ENCODE results near the gene PAX3. TPM values are rescaled to one million over a fixed set of nuclear protein-coding genes. Genes with fewer than 3 reads are reported as not detected.

PAX3 gene
- total RNA-seq, 6 donors from 2014 or later: 1.0 TPM; not detected in 5

DNA sequence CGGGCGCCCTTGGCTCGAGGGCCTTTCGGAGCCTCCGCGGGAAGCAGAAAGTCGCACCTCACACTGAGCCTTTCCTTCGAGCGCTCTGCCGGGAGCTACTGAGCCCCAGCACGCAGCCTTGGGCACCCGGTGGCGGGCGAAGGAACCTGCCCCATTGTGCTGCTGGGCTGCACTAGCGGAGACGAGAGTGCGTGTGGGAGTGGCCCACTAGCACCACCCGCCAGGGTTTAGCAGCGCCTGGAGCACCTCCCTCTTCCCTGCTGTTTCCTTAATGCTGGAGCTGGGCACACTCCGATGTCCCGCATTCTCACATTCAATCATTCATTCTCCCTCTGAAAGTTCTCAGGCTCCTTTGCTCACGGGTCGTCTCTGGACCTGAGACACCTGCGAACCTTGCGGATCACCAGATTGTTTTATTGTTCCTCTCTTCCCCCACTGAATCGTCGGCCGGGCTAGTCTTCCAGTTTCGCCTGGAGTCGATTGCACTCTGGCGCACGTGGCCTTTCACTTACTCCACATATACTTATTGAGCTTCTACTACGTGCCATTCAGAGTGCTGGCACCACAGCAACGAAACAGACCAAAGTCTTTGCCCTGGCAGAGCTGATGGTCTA is 8.5 kb upstream of the PAX3 start:
- DNase-seq: peak in 1 of 2 donors; percentile 68
- peaks cover 0 to 90% (median 48%) of the 10 kb centered on the region in 4 donors for H3K27me3 ChIP-seq
- ATAC-seq (ENCODE audit: low FRiP score in 2 of 2): peak in 1 of 2 donors; percentile 9
- TF ChIP-seq EP300 (IDR thresholded peaks at IDR 0.05) (no peak), POLR2A (IDR thresholded peaks at IDR 0.05) (no peak), POLR2AphosphoS5 (IDR thresholded peaks at IDR 0.05) (no peak)
- TF ChIP-seq, protein P1, sequence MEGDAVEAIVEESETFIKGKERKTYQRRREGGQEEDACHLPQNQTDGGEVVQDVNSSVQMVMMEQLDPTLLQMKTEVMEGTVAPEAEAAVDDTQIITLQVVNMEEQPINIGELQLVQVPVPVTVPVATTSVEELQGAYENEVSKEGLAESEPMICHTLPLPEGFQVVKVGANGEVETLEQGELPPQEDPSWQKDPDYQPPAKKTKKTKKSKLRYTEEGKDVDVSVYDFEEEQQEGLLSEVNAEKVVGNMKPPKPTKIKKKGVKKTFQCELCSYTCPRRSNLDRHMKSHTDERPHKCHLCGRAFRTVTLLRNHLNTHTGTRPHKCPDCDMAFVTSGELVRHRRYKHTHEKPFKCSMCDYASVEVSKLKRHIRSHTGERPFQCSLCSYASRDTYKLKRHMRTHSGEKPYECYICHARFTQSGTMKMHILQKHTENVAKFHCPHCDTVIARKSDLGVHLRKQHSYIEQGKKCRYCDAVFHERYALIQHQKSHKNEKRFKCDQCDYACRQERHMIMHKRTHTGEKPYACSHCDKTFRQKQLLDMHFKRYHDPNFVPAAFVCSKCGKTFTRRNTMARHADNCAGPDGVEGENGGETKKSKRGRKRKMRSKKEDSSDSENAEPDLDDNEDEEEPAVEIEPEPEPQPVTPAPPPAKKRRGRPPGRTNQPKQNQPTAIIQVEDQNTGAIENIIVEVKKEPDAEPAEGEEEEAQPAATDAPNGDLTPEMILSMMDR (IDR thresholded peaks at IDR 0.05): no peak
- H3K4me1 ChIP-seq: peaks cover 32 to 42% (median 34%) of the 10 kb centered on the region in 4 donors
- H3K4me3 ChIP-seq: no peak overlapping the region
- H3K36me3 ChIP-seq: no peaks in the 10 kb centered on the region
- no peaks in the 10 kb centered on the region for H3K9me3 ChIP-seq
- 6 to 7% methylated on average over 17 to 32 of the region's 34 CpGs for WGBS, 2 donors
- no peak overlapping the region for H3K27ac ChIP-seq

DNA sequence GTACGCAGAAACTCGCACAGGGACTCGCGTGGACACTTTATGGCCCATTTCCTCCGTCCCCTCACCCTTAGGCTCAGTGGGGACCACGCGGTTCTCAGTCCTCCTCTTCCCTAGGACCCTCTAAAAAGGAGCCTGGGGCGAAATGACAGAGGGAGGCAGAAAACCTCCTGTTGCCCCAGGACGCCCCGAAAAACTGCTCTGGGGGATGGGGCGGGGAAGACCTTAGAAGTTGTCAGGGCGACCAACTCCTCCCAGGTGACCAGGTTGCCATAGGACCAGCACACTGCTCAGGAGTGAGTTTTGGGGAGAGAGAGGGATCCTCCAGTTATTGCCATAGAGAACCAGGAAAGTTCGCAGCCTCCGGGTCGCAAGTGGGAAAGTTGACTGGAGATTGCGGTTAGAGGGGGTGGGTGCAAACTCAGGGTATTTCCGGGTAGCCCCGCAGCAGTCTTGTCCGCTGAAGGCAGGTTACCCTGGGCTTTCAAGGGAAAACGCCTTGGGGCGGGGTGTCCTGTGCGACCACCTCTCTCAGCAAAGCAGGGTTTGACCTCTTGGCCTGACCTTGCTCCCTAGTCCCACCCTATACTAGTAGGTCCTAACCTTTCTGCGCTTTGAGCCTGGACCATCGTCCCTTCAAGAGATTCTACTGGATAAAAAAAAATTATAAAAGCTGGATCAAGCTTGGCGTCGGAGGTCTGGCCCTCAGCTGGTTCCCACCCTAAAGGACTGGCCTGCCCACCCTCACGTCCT is 7.8 kb upstream of the PAX3 start:
- peaks cover 0 to 90% (median 47%) of the 10 kb centered on the region in 4 donors for H3K27me3 ChIP-seq
- no peaks in the 10 kb centered on the region for H3K36me3 ChIP-seq
- ATAC-seq (ENCODE audit: low FRiP score in 2 of 2): no peak
- TF ChIP-seq, protein P1 (IDR thresholded peaks at IDR 0.05): no peak
- TF ChIP-seq POLR2AphosphoS5 (IDR thresholded peaks at IDR 0.05): no peak
- no peak for TF ChIP-seq POLR2A (IDR thresholded peaks at IDR 0.05)
- TF ChIP-seq EP300 (IDR thresholded peaks at IDR 0.05): no peak
- no peaks in the 10 kb centered on the region for H3K9me3 ChIP-seq
- no peak for DNase-seq
- 2 to 6% methylated on average over 15 to 23 of the region's 27 CpGs for WGBS, 2 donors
- H3K27ac ChIP-seq: no peak overlapping the region
- peak overlapping the region in 3 of 4 donors; percentile 38 to 58 (median 52) for H3K4me3 ChIP-seq
- H3K4me1 ChIP-seq: peaks cover 32 to 45% (median 34%) of the 10 kb centered on the region in 4 donors

DNA sequence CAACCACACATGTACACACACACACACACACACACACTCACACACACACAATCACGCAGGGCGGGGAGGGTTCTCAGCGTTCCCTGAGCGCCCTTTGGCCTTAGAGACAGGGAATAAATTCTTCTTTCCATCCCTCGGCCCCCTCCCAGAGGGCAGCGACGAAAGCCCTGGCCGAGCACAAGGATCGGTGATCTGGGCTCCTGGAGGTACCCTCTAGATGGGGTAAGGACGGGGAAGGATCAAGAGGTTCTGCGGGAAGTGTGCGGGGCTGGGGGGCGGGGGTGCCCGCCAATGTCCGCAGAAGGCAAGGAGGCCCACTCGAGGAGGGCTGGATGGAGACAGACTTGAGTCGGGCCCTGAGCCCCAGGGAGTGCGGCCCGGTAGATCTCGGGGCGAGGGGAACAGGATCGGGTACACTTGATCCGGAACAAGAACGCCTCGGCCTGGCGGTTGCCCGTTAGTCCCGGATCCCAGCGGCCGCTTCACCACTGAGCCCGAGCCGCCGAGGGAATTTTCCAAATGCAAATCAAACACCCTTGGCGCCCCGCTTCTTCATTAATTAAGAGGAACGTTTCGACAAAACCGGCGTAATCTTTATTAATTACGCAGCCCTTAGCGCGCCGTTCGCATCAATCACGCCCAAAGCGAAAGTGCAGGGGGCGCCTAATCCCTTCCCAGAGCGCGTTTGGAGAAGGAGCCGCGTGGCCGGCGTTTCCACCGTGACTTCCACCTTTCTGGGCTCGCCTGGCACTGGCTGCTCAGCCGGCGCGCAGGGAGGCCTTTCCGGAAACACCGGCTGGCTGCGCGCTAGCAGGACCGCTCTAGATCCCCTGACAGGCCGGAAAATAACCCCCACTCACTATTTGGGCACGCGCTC is 7.0 kb upstream of the PAX3 start:
- WGBS, 2 donors: 2 to 6% methylated on average over 18 to 59 of the region's 66 CpGs
- Histone ChIP-seq H3K27me3 (peaks cover 0 to 90% (median 49%) of the 10 kb centered on the region in 4 donors), H3K27ac (no peak overlapping the region), H3K9me3 (no peaks in the 10 kb centered on the region), H3K36me3 (no peaks in the 10 kb centered on the region), H3K4me3 (peak overlapping the region; percentile 18 to 58 (median 45)), H3K4me1 (peaks cover 32 to 53% (median 34%) of the 10 kb centered on the region in 4 donors)
- ATAC-seq (ENCODE audit: low FRiP score in 2 of 2): peak in 1 of 2 donors; percentile 44
- TF ChIP-seq POLR2A (IDR thresholded peaks at IDR 0.05) (no peak), POLR2AphosphoS5 (IDR thresholded peaks at IDR 0.05) (no peak), EP300 (IDR thresholded peaks at IDR 0.05) (no peak)
- TF ChIP-seq, protein P1 (IDR thresholded peaks at IDR 0.05): no peak
- peak in 1 of 2 donors; percentile 76 for DNase-seq

GRCh38 chr2:222304737-222305515 is 6.1 kb upstream of the PAX3 start:
- H3K4me3 ChIP-seq: peak overlapping the region in 3 of 4 donors; percentile 38 to 58 (median 52)
- no peak overlapping the region for H3K27ac ChIP-seq
- TF ChIP-seq EP300 (IDR thresholded peaks at IDR 0.05): no peak
- TF ChIP-seq, protein P1 (IDR thresholded peaks at IDR 0.05): no peak
- TF ChIP-seq POLR2A (IDR thresholded peaks at IDR 0.05): no peak
- no peak for TF ChIP-seq POLR2AphosphoS5 (IDR thresholded peaks at IDR 0.05)
- WGBS, 2 donors: 4 to 10% methylated on average over 39 of the region's 39 CpGs
- ATAC-seq (ENCODE audit: low FRiP score in 2 of 2) (peak in 1 of 2 donors; percentile 9), DNase-seq (peak in 1 of 2 donors; percentile 83)
- H3K4me1 ChIP-seq: peaks cover 32 to 54% (median 34%) of the 10 kb centered on the region in 4 donors
- H3K9me3 ChIP-seq: no peaks in the 10 kb centered on the region
- no peaks in the 10 kb centered on the region for H3K36me3 ChIP-seq
- H3K27me3 ChIP-seq: peaks cover 0 to 90% (median 48%) of the 10 kb centered on the region in 4 donors

All from upper lobe of left lung (tissue), 6 donors.